Astrocyte (in vitro differentiated cells and primary cell): ENCODE measurements around the gene CDK16.

ENCODE experiments used
- CTCF ChIP-seq: IDR thresholded peaks from 2 replicates; pipeline ENCODE4 v1.5.1; 2011; ENCODE audit warnings: low read depth, mild to moderate bottlenecking, inconsistent platforms, low read length, moderate library complexity; ENCODE audit not compliant: insufficient read depth
- EZH2 ChIP-seq: IDR thresholded peaks from 2 replicates; pipeline ENCODE4 v1.6.1; 2012; ENCODE audit warnings: mild to moderate bottlenecking, low read length, inconsistent platforms; ENCODE audit not compliant: insufficient read depth

- TF ChIP-seq CTCF (no peak), EZH2 (no peak)
Observed at GRCh38 chrX:47187106-47187677, 31.3 kb upstream of the CDK16 start.
